PC-9 (cell line): ENCODE data around the gene TBL1XR1.

Source experiments
- CTCF ChIP-seq: fragments of 200-600 bp; sonication (generic); conservative IDR thresholded peaks from 2 replicates; pipeline ENCODE4 v1.6.1; 2017; ENCODE audit warnings: mixed run types, antibody characterized with exemption, mild to moderate bottlenecking, moderate library complexity
- EZH2 ChIP-seq: fragments of 200-600 bp; sonication (generic); IDR thresholded peaks from 2 replicates; pipeline ENCODE4 v1.8.0; 2017; ENCODE audit warnings: antibody characterized with exemption, low read depth

- TF ChIP-seq CTCF (no peak), EZH2 (no peak)
Measured at GRCh38 chr3:177109688-177110330, 87.5 kb downstream of the TBL1XR1 start.
